ENCODE measurements around the gene NR4A1.

Gene NR4A1

GRCh38 chr12:52050758-52051541 is at the start of gene NR4A1:
Gene NR4A1, plus strand, starts transcription at chr12:52051442. Its CDS starts 2,887 bp downstream, at chr12:52054329.
- TF ChIP-seq CTCF (IDR thresholded peaks at IDR 0.05), result peak; percentile 11; the same call in 1 of the 2 replicates

GRCh38 chr12:52003016-52003550 is 48.2 kb upstream of the NR4A1 start:
- TF ChIP-seq CTCF (IDR thresholded peaks at IDR 0.05), result no peak

- no peak for TF ChIP-seq CTCF (IDR thresholded peaks at IDR 0.05)
Measured at GRCh38 chr12:52003591-52003990, 47.7 kb upstream of the NR4A1 start.

- TF ChIP-seq CTCF (IDR thresholded peaks at IDR 0.05), result peak; percentile 65
Measured at GRCh38 chr12:52004042-52004648, 47.1 kb upstream of the NR4A1 start.

GRCh38 chr12:52005218-52005902 is 45.9 kb upstream of the NR4A1 start:
- no peak for TF ChIP-seq CTCF (IDR thresholded peaks at IDR 0.05)

- TF ChIP-seq CTCF (IDR thresholded peaks at IDR 0.05), result no peak
Measured at GRCh38 chr12:52005903-52006703, 45.1 kb upstream of the NR4A1 start.

- no peak for TF ChIP-seq CTCF (IDR thresholded peaks at IDR 0.05)
Measured at GRCh38 chr12:52006726-52007157, 44.5 kb upstream of the NR4A1 start, which contains the start of gene TAMALIN. Gene TAMALIN, plus strand, starts transcription at chr12:52006946. Its CDS starts 74 bp downstream, at chr12:52007020.

Data from LNCAP (cell line).